CD4-positive, alpha-beta T cell (primary cell): ENCODE measurements around the gene CYFIP1. TPM values are rescaled to one million over a fixed set of nuclear protein-coding genes. Genes with fewer than 3 reads are reported as not detected.

Experiments
- ATAC-seq: fragments of 200-7000 bp; cut with Tn5 transposase; one replicate; pipeline ENCODE4 v1.10.0; 2022; ENCODE audit warnings: mild to moderate bottlenecking; ENCODE audit not compliant: poor library complexity
- CTCF ChIA-PET: fragments of 350-600 bp; sonication (Branson Sonifier 250); formaldehyde crosslinking; loops from one replicate; lab custom pipeline; 2021; ENCODE audit warnings: antibody characterized with exemption, inconsistent platforms; lab: Charles Lee
- POLR2A ChIA-PET: fragments of 350-600 bp; sonication (Branson Sonifier 250); formaldehyde crosslinking; loops from one replicate; lab custom pipeline; 2021; ENCODE audit warnings: antibody characterized with exemption, inconsistent platforms; lab: Charles Lee
- DNase-seq, 14 experiments: peaks; one replicate each; pipeline ENCODE4 v3.0.0-alpha.2; 2013 to 2020; ENCODE audit warnings: mixed read lengths in 2 of 14
- H3K27ac ChIP-seq, 2 donors: one replicate each; pipeline versions ENCODE4 v1.5.1 to v1.7.0; 2013; ENCODE audit warnings: low read length in 2 of 2, low read depth in 1 of 2, mild to moderate bottlenecking in 1 of 2
- H3K27me3 ChIP-seq, 2 experiments: 1 replicate in 1 of 2; 2 replicates in 1 of 2; pipeline versions ENCODE4 v1.6.1 to v1.7.0; 2013; ENCODE audit warnings: low read length in 2 of 2, control low read depth in 1 of 2, mild to moderate bottlenecking in 1 of 2, moderate library complexity in 1 of 2; ENCODE audit not compliant: insufficient read depth in 2 of 2, control insufficient read depth in 1 of 2
- H3K36me3 ChIP-seq: one replicate; pipeline ENCODE4 v1.6.1; 2013; ENCODE audit warnings: low read length, control low read depth; ENCODE audit not compliant: insufficient read depth
- H3K4me1 ChIP-seq: one replicate; pipeline ENCODE4 v1.6.1; 2013; ENCODE audit warnings: low read length, control low read depth; ENCODE audit not compliant: insufficient read depth
- H3K4me3 ChIP-seq: one replicate; pipeline ENCODE4 v1.5.1; 2013; ENCODE audit warnings: mild to moderate bottlenecking, low read length, moderate library complexity
- H3K9me3 ChIP-seq, 2 experiments: 1 replicate in 1 of 2; 2 replicates in 1 of 2; pipeline versions ENCODE4 v1.6.1 to v1.7.0; 2013; ENCODE audit warnings: low read length in 2 of 2, mild to moderate bottlenecking in 2 of 2, control low read depth in 1 of 2, moderate library complexity in 1 of 2; ENCODE audit not compliant: control insufficient read depth in 1 of 2, insufficient read depth in 1 of 2
- H3K27ac Mint-ChIP-seq: one replicate; pipeline ENCODE4 v1.8.0; 2020; ENCODE audit warnings: mixed read lengths
- H3K27me3 Mint-ChIP-seq: one replicate; pipeline ENCODE4 v1.8.0; 2021; ENCODE audit warnings: mixed read lengths
- H3K36me3 Mint-ChIP-seq: one replicate; pipeline ENCODE4 v1.8.0; 2021; ENCODE audit warnings: low read depth, mixed read lengths
- H3K4me1 Mint-ChIP-seq: one replicate; pipeline ENCODE4 v1.8.0; 2021; ENCODE audit warnings: low read depth, mixed read lengths
- H3K4me3 Mint-ChIP-seq: one replicate; pipeline ENCODE4 v1.8.0; 2020; ENCODE audit warnings: mild to moderate bottlenecking, mixed read lengths
- H3K9me3 Mint-ChIP-seq: one replicate; pipeline ENCODE4 v1.8.0; 2020; ENCODE audit warnings: mixed read lengths
- CTCF ChIP-seq: fragments of 200-600 bp; IDR thresholded peaks from one replicate; pipeline ENCODE4 v1.8.0; 2022; ENCODE audit warnings: antibody characterized with exemption, mild to moderate bottlenecking
- intact Hi-C, 2 experiments: fragments of 100-400 bp; cut with DNase I in 1 of 2; cut with micrococcal nuclease in 1 of 2; formaldehyde crosslinking; loops; one replicate each; pipeline versions ENCODE4 v1.15.1 to v1.9.0; 2023 to 2025; cut with DNase I, micrococcal nuclease
- total RNA-seq, 174 experiments: library from RNA in 2 of 174; stranded (reverse) in 2 of 174; gene quantifications; one replicate each; pipeline ENCODE4 v1.2.3 and lab custom pipeline; 2021 to 2026

CYFIP1 gene
- total RNA-seq, 2 experiments from 2014 or later: 3.2 to 4.4 TPM

GRCh38 chr15:22951031-22951380 lies 29.2 kb downstream of the CYFIP1 start:
- H3K27ac ChIP-seq: no peak overlapping the region
- DNase-seq: no peak
- ATAC-seq: no peak
- no peaks in the 10 kb centered on the region for H3K36me3 Mint-ChIP-seq
- peaks cover 4% of the 10 kb centered on the region for H3K4me1 ChIP-seq
- no peaks in the 10 kb centered on the region for H3K36me3 ChIP-seq
- intact Hi-C loops: no loop called here
- TF ChIP-seq CTCF: no peak
- no peaks in the 10 kb centered on the region for H3K9me3 ChIP-seq
- peaks cover 12% of the 10 kb centered on the region for H3K4me1 Mint-ChIP-seq
- H3K27ac Mint-ChIP-seq: no peak overlapping the region
- H3K27me3 Mint-ChIP-seq: peaks cover 7% of the 10 kb centered on the region
- no peaks in the 10 kb centered on the region for H3K27me3 ChIP-seq
- H3K4me3 Mint-ChIP-seq: no peak overlapping the region
- no peak overlapping the region for H3K4me3 ChIP-seq
- H3K9me3 Mint-ChIP-seq: no peaks in the 10 kb centered on the region
- CTCF ChIA-PET: no interaction called here
- POLR2A ChIA-PET: no interaction called here

GRCh38 chr15:22950256-22950990 lies 29.7 kb downstream of the CYFIP1 start:
- Mint-ChIP-seq H3K4me1 (peaks cover 12% of the 10 kb centered on the region), H3K27ac (no peak overlapping the region), H3K4me3 (no peak overlapping the region), H3K36me3 (no peaks in the 10 kb centered on the region), H3K27me3 (peaks cover 7% of the 10 kb centered on the region), H3K9me3 (no peaks in the 10 kb centered on the region)
- TF ChIP-seq CTCF: no peak
- intact Hi-C loops: no loop called here
- ChIA-PET CTCF (interaction anchor here (0.8 kb wide), 1 partner anchor 11 kb away, joined by 3 read pairs; no protein-coding TSS in a partner anchor), POLR2A (no interaction called here)
- Histone ChIP-seq H3K4me3 (no peak overlapping the region), H3K4me1 (peaks cover 4% of the 10 kb centered on the region), H3K27ac (no peak overlapping the region), H3K9me3 (no peaks in the 10 kb centered on the region), H3K27me3 (no peaks in the 10 kb centered on the region), H3K36me3 (no peaks in the 10 kb centered on the region)
- DNase-seq (no peak), ATAC-seq (no peak)

- H3K9me3 Mint-ChIP-seq: no peaks in the 10 kb centered on the region
- H3K4me3 Mint-ChIP-seq: peak overlapping the region; percentile 53
- no peak overlapping the region for H3K27ac ChIP-seq
- TF ChIP-seq CTCF: no peak
- no peaks in the 10 kb centered on the region for H3K9me3 ChIP-seq
- ATAC-seq (no peak), DNase-seq (peak in 1 of 14 experiments; percentile 11)
- peaks cover 4% of the 10 kb centered on the region for H3K4me1 ChIP-seq
- intact Hi-C loops: no loop called here
- no peak overlapping the region for H3K4me3 ChIP-seq
- CTCF ChIA-PET: no interaction called here
- no peak overlapping the region for H3K27ac Mint-ChIP-seq
- H3K36me3 Mint-ChIP-seq: no peaks in the 10 kb centered on the region
- POLR2A ChIA-PET: no interaction called here
- H3K36me3 ChIP-seq: no peaks in the 10 kb centered on the region
- H3K27me3 Mint-ChIP-seq: peaks cover 7% of the 10 kb centered on the region
- peaks cover 12% of the 10 kb centered on the region for H3K4me1 Mint-ChIP-seq
- H3K27me3 ChIP-seq: no peaks in the 10 kb centered on the region
These were observed 31.1 kb downstream of the CYFIP1 start for GRCh38 chr15:22949074-22949547.
